A549 (cell line): ENCODE results near the gene SMAD9. TPM values are rescaled to one million over a fixed set of nuclear protein-coding genes. Genes with fewer than 3 reads are reported as not detected.

ENCODE experiments used
- ATAC-seq, 2 experiments: fragments of 200-7000 bp in 1 of 2; fragments of >200 bp in 1 of 2; cut with Nextera tagmentation in 1 of 2; cut with Tn5 transposase in 1 of 2; 3 replicates each; pipeline versions ENCODE4 v1.8.0 to v1.9.1; 2018 to 2020; ENCODE audit warnings: mild to moderate bottlenecking in 1 of 2, moderate library complexity in 1 of 2
- CTCF ChIA-PET: fragments of 300-600 bp; sonication (Branson Sonifier 250); formaldehyde crosslinking; extraction: SDS; loops from one replicate; lab custom pipeline; 2021; ENCODE audit warnings: antibody characterized with exemption, inconsistent platforms; lab: Yijun Ruan, JAX
- POLR2A ChIA-PET: fragments of 350-600 bp; formaldehyde crosslinking; extraction: SDS; loops from one replicate; lab custom pipeline; 2021; ENCODE audit warnings: antibody characterized with exemption, inconsistent platforms; lab: Yijun Ruan, JAX
- DNase-seq, 2 experiments: peaks; one replicate each; pipeline versions ENCODE4 v3.0.0 to v3.0.0-alpha.2; 2011 to 2016; ENCODE audit warnings: low read depth in 1 of 2, low spot score in 1 of 2
- FAIRE-seq: peaks from 2 replicates; lab custom pipeline; 2011; peaks lifted over from hg19 to GRCh38; lab: Jason Lieb, UNC
- H3K27ac ChIP-seq, 2 experiments: fragments of >200 bp; sonication (Bioruptor Twin); formaldehyde crosslinking; 3 replicates each; pipeline ENCODE4 v1.5.1; 2016 to 2017
- H3K4me1 ChIP-seq: fragments of >200 bp; sonication (Bioruptor Twin); formaldehyde crosslinking; 3 replicates; pipeline ENCODE4 v1.6.1; 2016
- H3K4me2 ChIP-seq: fragments of >200 bp; sonication (Bioruptor Twin); formaldehyde crosslinking; 3 replicates; pipeline ENCODE4 v1.6.1; 2016
- H3K4me3 ChIP-seq: fragments of >200 bp; sonication (Bioruptor Twin); formaldehyde crosslinking; 3 replicates; pipeline ENCODE4 v1.5.1; 2016
- H3K9me3 ChIP-seq: fragments of >200 bp; sonication (Bioruptor Twin); formaldehyde crosslinking; 3 replicates; pipeline ENCODE4 v1.6.1; 2016
- CTCF ChIP-seq: fragments of >200 bp; sonication (Bioruptor Twin); formaldehyde crosslinking; IDR thresholded peaks from 3 replicates; pipeline ENCODE4 v1.5.1; 2016
- EP300 ChIP-seq, 2 experiments: fragments of >200 bp; sonication (Bioruptor Twin); formaldehyde crosslinking; IDR thresholded peaks; 2 replicates in 1 of 2; 3 replicates in 1 of 2; pipeline ENCODE4 v1.6.1; 2016 to 2017
- HMGXB4 ChIP-seq: fragments of 250-450 bp; sonication (Bioruptor Pico); IDR thresholded peaks from 2 replicates; pipeline ENCODE4 v1.5.0; 2021; ENCODE audit warnings: mild to moderate bottlenecking, moderate library complexity, borderline replicate concordance
- HOXB13 ChIP-seq: fragments of 250-450 bp; sonication (Bioruptor Pico); IDR thresholded peaks from 2 replicates; pipeline ENCODE4 v1.5.0; 2020; ENCODE audit warnings: low read depth, mild to moderate bottlenecking, moderate library complexity
- KDM5A ChIP-seq: fragments of 200-600 bp; sonication (generic); IDR thresholded peaks from 2 replicates; pipeline ENCODE4 v1.6.1; 2016; ENCODE audit warnings: antibody characterized with exemption, mild to moderate bottlenecking
- NPAS2 ChIP-seq: fragments of 250-450 bp; sonication (Bioruptor Pico); IDR thresholded peaks from 2 replicates; pipeline ENCODE4 v1.8.0; 2022; ENCODE audit warnings: mild to moderate bottlenecking, moderate library complexity, borderline replicate concordance
- POLR2A ChIP-seq: IDR thresholded peaks from 2 replicates; pipeline ENCODE4 v1.6.1; 2012; ENCODE audit warnings: mild to moderate bottlenecking, low read length
- POLR2AphosphoS2 ChIP-seq: conservative IDR thresholded peaks from 2 replicates; pipeline ENCODE4 v1.6.1; 2012; ENCODE audit warnings: low read length, improper control_type of control experiment, inconsistent platforms
- RAD21 ChIP-seq, 2 experiments: fragments of >200 bp in 1 of 2; sonication (Bioruptor Twin) in 1 of 2; formaldehyde crosslinking in 1 of 2; IDR thresholded peaks in 1 of 2; conservative IDR thresholded peaks in 1 of 2; 2 replicates in 1 of 2; 3 replicates in 1 of 2; pipeline ENCODE4 v1.6.1; 2012 to 2018; ENCODE audit warnings: inconsistent platforms in 1 of 2
- RCOR1 ChIP-seq: fragments of 150-350 bp; IDR thresholded peaks from 2 replicates; pipeline ENCODE4 v1.6.1; 2014; ENCODE audit warnings: antibody characterized with exemption, low read length, low read depth
- SMC3 ChIP-seq: fragments of >200 bp; sonication (Bioruptor Twin); formaldehyde crosslinking; IDR thresholded peaks from 3 replicates; pipeline ENCODE4 v1.6.1; 2018; ENCODE audit warnings: inconsistent platforms
- SREBF2 ChIP-seq: fragments of 450-650 bp; IDR thresholded peaks from 2 replicates; pipeline ENCODE4 v1.6.1; 2014; ENCODE audit warnings: mild to moderate bottlenecking, moderate library complexity
- TFCP2L1 ChIP-seq: fragments of 250-450 bp; sonication (Bioruptor Pico); IDR thresholded peaks from 2 replicates; pipeline ENCODE4 v1.5.0; 2021; ENCODE audit warnings: mild to moderate bottlenecking
- ZNF302 ChIP-seq: fragments of 250-450 bp; sonication (Bioruptor Pico); IDR thresholded peaks from 2 replicates; pipeline ENCODE4 v1.9.0; 2021; ENCODE audit warnings: inconsistent platforms, mild to moderate bottlenecking, moderate library complexity
- WGBS: methylation state at CpG from one replicate; pipeline ENCODE4 v1.1.6; 2017; ENCODE audit errors: missing lambda C conversion rate; 5-methylcytosine and 5-hydroxymethylcytosine counted together
- polyA plus RNA-seq, 4 experiments: library from polyadenylated mRNA; depleted of rRNA in 3 of 4; stranded (reverse); fragments of >200 nt; fragmentation: RNase III in 1 of 4; extraction: RNeasy Plus Mini Kit Qiagen cat#74134 plus additional on column Dnase treatment in 1 of 4; gene quantifications; 2 replicates in 3 of 4; 3 replicates in 1 of 4; pipeline ENCODE4 v1.2.3, GENCODE V29; 2011 to 2017
- TF ChIP-seq, protein P1 (sequence below): fragments of 450-650 bp; IDR thresholded peaks from 2 replicates; pipeline ENCODE4 v1.6.1; 2014; ENCODE audit warnings: antibody characterized with exemption
- TF ChIP-seq, protein P2 (sequence below): IDR thresholded peaks from 2 replicates; pipeline ENCODE4 v1.6.1; 2012

SMAD9 gene
- polyA plus RNA-seq, 2 of the 4 experiments (the other 2 are of a cell fraction) = 0.04 to 0.06 TPM

GRCh38 chr13:36859259-36859658 is 60.8 kb downstream of the SMAD9 start:
- Histone ChIP-seq H3K4me1 (no peaks in the 10 kb centered on the region), H3K4me2 (no peak overlapping the region), H3K4me3 (no peak overlapping the region), H3K9me3 (no peaks in the 10 kb centered on the region), H3K27ac (no peak overlapping the region)
- FAIRE-seq (no peak), DNase-seq (no peak), ATAC-seq (no peak)
- TF ChIP-seq HMGXB4 (no peak), SREBF2 (no peak), RCOR1 (no peak), KDM5A (no peak), TFCP2L1 (CRISPR knock-in tag) (no peak), HOXB13 (CRISPR knock-in tag) (no peak)
- TF ChIP-seq, protein P1, sequence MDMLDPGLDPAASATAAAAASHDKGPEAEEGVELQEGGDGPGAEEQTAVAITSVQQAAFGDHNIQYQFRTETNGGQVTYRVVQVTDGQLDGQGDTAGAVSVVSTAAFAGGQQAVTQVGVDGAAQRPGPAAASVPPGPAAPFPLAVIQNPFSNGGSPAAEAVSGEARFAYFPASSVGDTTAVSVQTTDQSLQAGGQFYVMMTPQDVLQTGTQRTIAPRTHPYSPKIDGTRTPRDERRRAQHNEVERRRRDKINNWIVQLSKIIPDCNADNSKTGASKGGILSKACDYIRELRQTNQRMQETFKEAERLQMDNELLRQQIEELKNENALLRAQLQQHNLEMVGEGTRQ = no peak
- ChIA-PET CTCF (interaction anchor here (1.0 to 7.3 kb wide), 8 partner anchors 9 to 132 kb away, joined by 4 to 62 read pairs (median 4); no protein-coding TSS in a partner anchor), POLR2A (no interaction called here)
- 54% methylated on average over 4 of the region's 4 CpGs for WGBS

DNA sequence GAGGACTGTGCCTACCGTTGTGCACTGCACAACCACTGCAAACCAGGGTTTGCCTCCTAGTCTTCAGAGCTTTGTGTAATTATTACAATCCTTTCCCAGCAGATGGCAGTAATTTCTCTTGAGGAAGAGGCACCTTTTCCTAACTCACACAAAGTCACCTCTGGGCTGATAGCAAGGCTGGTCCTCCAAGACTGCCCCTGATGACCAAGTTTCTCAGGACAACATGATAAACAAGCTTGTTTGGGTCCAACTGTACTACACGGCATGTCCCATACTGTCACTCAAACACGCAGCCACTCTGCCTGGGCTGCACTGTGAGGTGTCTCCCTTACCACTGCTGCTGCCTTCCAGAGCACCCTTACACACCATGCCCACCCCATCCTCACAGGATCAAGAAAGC is 61.7 kb downstream of the SMAD9 start:
- FAIRE-seq (no peak), DNase-seq (peak; percentile 7 to 53), ATAC-seq (peak; percentile 89 to 91)
- Histone ChIP-seq H3K27ac (no peak overlapping the region), H3K9me3 (no peaks in the 10 kb centered on the region), H3K4me3 (no peak overlapping the region), H3K4me1 (no peaks in the 10 kb centered on the region), H3K4me2 (no peak overlapping the region)
- POLR2A ChIA-PET = interaction anchor here (0.7 kb wide), 1 partner anchor 141 kb away, joined by 5 read pairs; no protein-coding TSS in a partner anchor
- CTCF ChIA-PET = interaction anchor here (0.6 to 7.3 kb wide), 17 partner anchors 9 to 681 kb away, joined by 3 to 62 read pairs (median 4); no protein-coding TSS in a partner anchor
- 0% methylated on average over 3 of the region's 3 CpGs for WGBS
- peak; percentile 34 to 35; a peak in 4 of 5 replicates for TF ChIP-seq RAD21 (conservative IDR thresholded peaks at IDR 0.05 in 1 of 2, IDR thresholded peaks at IDR 0.05 in 1 of 2)
- TF ChIP-seq EP300 (IDR thresholded peaks at IDR 0.05) = no peak
- peak; percentile 48 for TF ChIP-seq CTCF
- no peak for TF ChIP-seq ZNF302 (CRISPR knock-in tag)
- no peak for TF ChIP-seq POLR2A
- TF ChIP-seq SMC3 = peak; percentile 49
- TF ChIP-seq, protein P2, sequence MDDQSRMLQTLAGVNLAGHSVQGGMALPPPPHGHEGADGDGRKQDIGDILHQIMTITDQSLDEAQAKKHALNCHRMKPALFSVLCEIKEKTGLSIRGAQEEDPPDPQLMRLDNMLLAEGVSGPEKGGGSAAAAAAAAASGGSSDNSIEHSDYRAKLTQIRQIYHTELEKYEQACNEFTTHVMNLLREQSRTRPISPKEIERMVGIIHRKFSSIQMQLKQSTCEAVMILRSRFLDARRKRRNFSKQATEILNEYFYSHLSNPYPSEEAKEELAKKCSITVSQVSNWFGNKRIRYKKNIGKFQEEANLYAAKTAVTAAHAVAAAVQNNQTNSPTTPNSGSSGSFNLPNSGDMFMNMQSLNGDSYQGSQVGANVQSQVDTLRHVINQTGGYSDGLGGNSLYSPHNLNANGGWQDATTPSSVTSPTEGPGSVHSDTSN = no peak
- no peak for TF ChIP-seq NPAS2

DNA sequence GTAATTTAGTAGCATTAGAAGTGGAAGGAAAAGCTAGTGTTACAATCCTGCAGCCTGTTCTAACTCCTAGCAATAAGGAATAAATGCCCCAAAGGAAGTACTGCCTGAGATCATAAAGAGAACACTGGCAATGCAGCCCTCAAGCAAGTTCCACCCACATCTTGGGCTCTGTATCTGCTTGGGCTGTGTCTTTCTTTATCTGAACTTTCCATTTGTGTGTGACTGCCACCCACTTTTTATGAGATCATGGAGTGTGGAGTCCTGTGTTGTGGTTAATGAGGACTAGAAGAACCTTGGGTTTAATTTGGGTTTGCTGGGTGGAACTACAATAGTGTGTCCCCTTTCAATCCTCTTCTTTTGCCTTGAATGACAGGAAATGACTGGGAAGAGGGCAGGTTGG is 62.8 kb downstream of the SMAD9 start:
- Histone ChIP-seq H3K4me3 (no peak overlapping the region), H3K4me2 (no peak overlapping the region), H3K4me1 (no peaks in the 10 kb centered on the region), H3K27ac (no peak overlapping the region)
- FAIRE-seq (no peak), DNase-seq (no peak)
- POLR2A ChIA-PET = no interaction called here
- TF ChIP-seq, protein P1 = no peak
- TF ChIP-seq POLR2AphosphoS2 = no peak
- TF ChIP-seq, all 56 proteins: peak for 0
- CTCF ChIA-PET = interaction anchor here (1.3 to 7.3 kb wide), 4 partner anchors 8 to 123 kb away, joined by 4 to 62 read pairs (median 6); no protein-coding TSS in a partner anchor
- no peaks in the 10 kb centered on the region for H3K9me3 ChIP-seq
- no peak for ATAC-seq
